Right lobe of liver (tissue), 4 donors: ENCODE results near the gene IL15RA.

Experiments used
- CTCF ChIP-seq, 4 donors: fragments of 200-600 bp in 3 of 4; fragments of 450-650 bp in 1 of 4; IDR thresholded peaks; one replicate each; pipeline versions ENCODE4 v1.5.1 to v1.8.0; 2016 to 2022; ENCODE audit warnings: antibody characterized with exemption in 4 of 4, mild to moderate bottlenecking in 2 of 4
- POLR2A ChIP-seq: fragments of 450-650 bp; IDR thresholded peaks from one replicate; pipeline ENCODE4 v1.6.1; 2017; ENCODE audit warnings: antibody characterized with exemption, mild to moderate bottlenecking
- donor health status: DM: no; HTN: no; CAD: no.
- donor health status: DM: no; HTN: no; CAD: no.
- donor health status: DM: no; HTN: yes; CAD: no.

DNA sequence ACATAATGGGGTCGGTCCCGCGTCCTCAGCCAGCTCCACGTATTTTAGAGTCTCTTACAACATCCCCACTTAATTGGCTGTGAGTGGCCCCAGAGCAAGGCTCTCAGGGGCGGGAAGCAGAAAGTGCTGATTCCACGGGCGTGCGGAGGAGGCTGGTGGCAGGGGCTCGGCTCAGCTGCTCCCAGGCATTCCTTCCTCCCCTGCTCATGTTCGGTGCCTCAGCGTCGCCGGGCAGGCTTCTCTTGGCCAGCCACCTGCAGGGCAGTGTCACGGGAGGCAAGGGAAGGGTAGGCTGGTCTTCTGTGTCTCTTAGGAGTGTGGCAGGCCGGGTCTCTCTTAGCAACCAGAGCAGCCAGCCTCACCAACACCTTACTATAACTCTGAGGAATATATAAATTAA, 33.8 kb downstream of the IL15RA start:
- TF ChIP-seq CTCF (IDR thresholded peaks at IDR 0.05) (no peak), POLR2A (no peak)
